HUES64 (cell line): ENCODE measurements around the gene HECA.
"Not testable (repeated sequence)": the region's sequence is repeated elsewhere in the genome, so short reads cannot be mapped to it uniquely, and the experiment has no call there.

ENCODE experiments used
- H3K27ac ChIP-seq: 2 replicates; pipeline ENCODE4 v1.7.0; 2013; ENCODE audit warnings: low read depth, low read length, inconsistent platforms
- H3K27me3 ChIP-seq: 2 replicates; pipeline ENCODE4 v1.6.1; 2013; ENCODE audit warnings: mild to moderate bottlenecking, low read length; ENCODE audit not compliant: insufficient read depth
- H3K36me3 ChIP-seq: 2 replicates; pipeline ENCODE4 v1.6.1; 2013; ENCODE audit warnings: mild to moderate bottlenecking, low read length; ENCODE audit not compliant: insufficient read depth
- H3K4me1 ChIP-seq: 2 replicates; pipeline ENCODE4 v1.6.1; 2013; ENCODE audit warnings: mild to moderate bottlenecking, low read length, moderate library complexity; ENCODE audit not compliant: insufficient read depth
- H3K4me3 ChIP-seq: 2 replicates; pipeline ENCODE4 v1.5.1; 2013; ENCODE audit warnings: mild to moderate bottlenecking, low read length, moderate library complexity
- H3K9ac ChIP-seq: 2 replicates; pipeline ENCODE4 v1.6.1; 2013; ENCODE audit warnings: mild to moderate bottlenecking, low read depth, low read length
- H3K9me3 ChIP-seq: 2 replicates; pipeline ENCODE4 v1.6.1; 2013; ENCODE audit warnings: low read depth, low read length; ENCODE audit not compliant: insufficient read depth
- WGBS: fragments of 150-250, 120-280 bp; methylation state at CpG from one replicate; pipeline ENCODE4 v1.1.7; 2013; ENCODE audit warnings: missing lambda C conversion rate; 5-methylcytosine and 5-hydroxymethylcytosine counted together

The HECA gene

GRCh38 chr6:139210766-139211165 lies 75.9 kb downstream of the HECA start:
- not testable (repeated sequence) for H3K27ac ChIP-seq, H3K27me3 ChIP-seq, H3K4me3 ChIP-seq, H3K9ac ChIP-seq, H3K36me3 ChIP-seq, H3K4me1 ChIP-seq
- over 99% methylated on average over 10 of the region's 10 CpGs for WGBS
- H3K9me3 ChIP-seq: peaks cover 33% of the 10 kb centered on the region

DNA sequence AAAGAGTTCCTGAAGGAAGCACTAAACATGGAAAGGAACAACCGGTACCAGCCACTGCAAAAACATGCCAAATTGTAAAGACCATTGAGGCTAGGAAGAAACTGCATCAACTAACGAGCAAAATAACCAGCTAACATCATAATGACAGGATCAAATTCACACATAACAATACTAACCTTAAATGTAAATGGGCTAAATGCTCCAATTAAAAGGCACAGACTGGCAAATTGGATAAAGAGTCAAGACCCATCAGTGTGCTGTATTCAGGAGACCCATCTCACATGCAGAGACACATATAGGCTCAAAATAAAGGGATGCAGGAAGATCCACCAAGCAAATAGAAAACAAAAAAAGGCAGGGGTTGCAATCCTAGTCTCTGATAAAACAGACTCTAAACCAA lies 77.6 kb downstream of the HECA start:
- not testable (repeated sequence) for H3K4me3 ChIP-seq, H3K27ac ChIP-seq, H3K4me1 ChIP-seq, H3K27me3 ChIP-seq, H3K36me3 ChIP-seq, H3K9ac ChIP-seq
- no CpG with 5 or more reads among the region's 2 CpGs for WGBS
- peaks cover 26% of the 10 kb centered on the region for H3K9me3 ChIP-seq

GRCh38 chr6:139219271-139219729 lies 84.4 kb downstream of the HECA start:
- Histone ChIP-seq H3K9me3 (no peaks in the 10 kb centered on the region), H3K4me3 (no peak overlapping the region), H3K27ac (peak overlapping the region; percentile 22), H3K27me3 (no peaks in the 10 kb centered on the region), H3K4me1 (no peaks in the 10 kb centered on the region), H3K9ac (no peak overlapping the region), H3K36me3 (no peaks in the 10 kb centered on the region)
- WGBS: 16% methylated on average over 7 of the region's 7 CpGs

DNA sequence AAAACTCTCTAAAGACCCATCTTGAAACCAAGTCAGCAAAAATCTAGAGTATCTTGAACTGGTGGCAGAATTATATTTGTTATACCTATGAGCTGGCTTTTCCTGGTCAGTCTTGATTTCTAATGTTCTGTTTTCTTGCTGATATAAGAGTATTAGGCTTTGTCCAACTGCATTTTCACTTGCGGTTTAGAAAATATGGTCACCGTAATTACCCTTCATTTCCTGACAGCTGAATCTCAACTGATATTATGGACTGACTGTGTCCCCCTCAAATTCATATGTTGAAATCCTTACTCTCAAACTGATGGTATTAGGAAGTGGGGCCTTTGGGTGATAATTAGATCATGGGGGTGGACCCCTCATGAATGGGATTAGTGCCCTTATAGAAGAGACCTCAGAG lies 84.9 kb downstream of the HECA start:
- no peak overlapping the region for H3K4me3 ChIP-seq
- no peaks in the 10 kb centered on the region for H3K4me1 ChIP-seq
- H3K9me3 ChIP-seq: no peaks in the 10 kb centered on the region
- no peak overlapping the region for H3K9ac ChIP-seq
- peak overlapping the region; percentile 22 for H3K27ac ChIP-seq
- WGBS: 100% methylated on average over 2 of the region's 2 CpGs
- no peaks in the 10 kb centered on the region for H3K27me3 ChIP-seq
- H3K36me3 ChIP-seq: no peaks in the 10 kb centered on the region

DNA sequence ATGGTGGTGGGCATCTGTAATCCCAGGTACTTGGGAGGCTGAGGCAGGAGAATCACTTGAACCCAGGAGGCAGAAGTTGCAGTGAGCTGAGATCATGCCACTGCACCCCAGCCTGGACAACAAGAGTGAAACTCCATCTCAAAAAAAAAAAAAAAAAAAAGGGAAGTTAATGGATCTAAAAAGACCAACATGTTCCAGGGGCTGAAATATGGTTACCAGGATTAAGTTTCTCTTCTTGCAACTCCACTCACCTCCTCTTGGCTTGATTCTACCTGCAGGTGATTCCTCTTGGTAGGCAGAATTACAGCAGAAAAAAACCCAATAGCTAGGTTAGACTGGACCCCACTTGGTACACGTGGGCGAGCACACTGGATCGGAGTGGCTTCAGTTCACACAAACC lies 93.5 kb downstream of the HECA start:
- H3K27ac ChIP-seq, H3K4me1 ChIP-seq, H3K9me3 ChIP-seq, H3K36me3 ChIP-seq, H3K9ac ChIP-seq, H3K4me3 ChIP-seq, H3K27me3 ChIP-seq: not testable (repeated sequence)
- 92% methylated on average over 3 of the region's 3 CpGs for WGBS
